NCI-H1092 treated with DMSO at 0.1 percent for 48 hours (cell line): ENCODE measurements around the gene COL5A1.

Source experiments
- DNase-seq: peaks from one replicate; lab custom pipeline; 2025; lab: John Stamatoyannopoulos, UW

The COL5A1 gene

DNA sequence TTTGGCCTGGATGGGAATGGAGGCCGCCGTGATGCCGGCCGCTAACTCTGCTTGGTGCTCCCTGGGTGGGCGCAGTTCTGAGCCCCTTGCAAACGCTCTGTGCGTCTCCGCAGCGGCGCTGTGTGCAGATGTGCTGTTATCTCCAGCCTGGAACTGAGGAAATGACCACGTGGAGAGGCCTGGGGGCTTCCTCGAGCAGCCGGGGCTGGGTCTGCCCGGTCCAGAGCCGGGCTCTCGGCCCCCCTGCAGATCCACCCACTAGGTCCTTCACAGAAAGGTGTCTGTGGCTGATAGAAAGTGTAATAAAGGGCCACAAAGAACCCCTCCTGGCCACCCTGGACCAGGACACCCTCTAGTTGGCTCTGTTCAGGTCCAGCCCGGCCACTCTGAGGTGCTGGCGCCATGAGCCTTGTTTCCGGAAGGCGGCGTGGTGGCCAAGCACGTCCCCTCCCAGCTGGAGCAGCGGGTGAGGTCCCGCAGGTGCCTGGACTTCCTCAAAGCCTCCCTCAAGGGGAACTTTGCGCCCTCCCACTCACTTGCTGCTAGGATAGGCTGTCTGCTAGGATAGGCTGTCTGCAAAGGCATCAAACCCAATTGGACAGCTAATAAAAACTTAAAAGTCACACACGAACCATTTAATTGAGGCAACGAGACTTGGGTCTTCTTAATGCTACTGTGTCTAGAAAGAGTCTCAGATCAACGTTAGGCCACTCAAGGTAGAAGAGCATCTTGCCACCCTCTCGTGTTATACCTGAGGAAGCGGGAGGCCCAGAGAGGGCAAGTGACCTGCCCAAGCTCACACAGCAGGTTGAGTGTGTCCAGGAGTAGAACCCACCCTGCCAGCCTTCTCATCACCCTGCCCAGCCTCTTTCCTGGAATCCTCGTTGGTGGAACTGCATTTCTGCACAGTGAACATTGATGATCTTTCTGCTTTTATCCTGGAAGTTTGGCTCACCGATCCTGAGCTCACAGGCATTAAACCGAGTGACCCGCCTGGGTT is 129.7 kb downstream of the COL5A1 start:
- DNase-seq: no peak

DNA sequence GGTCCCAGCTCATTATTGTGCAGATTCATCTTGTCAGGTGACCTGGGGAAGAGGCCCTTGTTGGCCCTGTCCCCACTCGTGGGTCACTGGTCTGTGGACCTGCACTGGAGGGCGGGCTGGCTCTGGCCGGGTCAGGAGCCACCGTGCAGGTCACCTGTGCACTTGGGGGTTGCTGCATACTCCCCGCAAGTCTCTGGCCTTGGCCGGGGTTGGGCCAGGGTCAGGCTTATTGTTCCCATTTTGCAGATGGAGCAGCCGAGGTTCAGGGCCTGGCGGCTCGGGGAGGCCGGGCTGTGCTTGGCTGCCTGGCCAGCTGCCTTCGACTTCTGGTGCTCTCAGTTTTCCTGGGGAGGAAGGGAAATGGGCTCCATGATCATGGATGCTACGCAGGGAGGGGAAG is 130.7 kb downstream of the COL5A1 start:
- DNase-seq: no peak

DNA sequence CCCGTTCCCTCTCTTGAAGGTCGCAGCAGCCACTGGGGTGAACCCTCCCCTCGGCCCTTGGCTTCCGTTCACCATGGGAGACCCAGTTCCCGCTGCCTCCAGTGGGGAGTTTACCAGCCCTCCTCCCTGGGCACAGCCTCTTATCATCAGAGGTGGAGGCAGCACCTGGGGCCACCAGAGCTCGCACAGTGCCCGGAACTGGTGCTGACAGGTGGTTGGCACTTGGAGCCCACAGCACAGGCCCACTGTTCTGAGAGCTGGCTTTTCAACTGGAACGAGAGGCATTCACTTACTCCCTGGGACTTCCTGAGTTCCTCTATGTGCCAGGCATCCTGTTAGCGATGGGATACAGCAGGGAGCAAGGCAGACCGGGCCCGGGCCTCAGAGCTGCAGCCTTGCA is 132.2 kb downstream of the COL5A1 start:
- DNase-seq: no peak

DNA sequence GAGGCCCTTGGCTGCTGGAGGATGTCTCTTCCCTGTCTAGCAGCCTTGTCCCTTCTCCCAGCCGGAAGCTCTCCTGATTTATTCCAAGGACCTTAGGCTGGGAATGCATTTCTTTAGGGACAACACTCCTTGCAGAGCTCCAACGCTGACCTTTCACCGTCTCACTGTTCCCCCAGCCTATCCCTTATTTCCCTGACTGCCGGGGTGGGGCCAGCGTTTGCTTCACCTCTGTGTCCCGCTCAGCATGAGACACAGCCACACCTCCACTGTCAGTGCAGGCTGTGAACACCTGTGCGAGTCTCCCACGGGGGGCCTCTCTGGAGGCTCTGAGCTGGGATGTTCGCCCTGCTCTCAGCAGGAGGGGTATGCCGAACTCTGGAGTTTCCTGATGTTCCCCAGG is 132.8 kb downstream of the COL5A1 start:
- no peak for DNase-seq

GRCh38 chr9:134775081-134775951 is 133.7 kb downstream of the COL5A1 start:
- DNase-seq: no peak

DNA sequence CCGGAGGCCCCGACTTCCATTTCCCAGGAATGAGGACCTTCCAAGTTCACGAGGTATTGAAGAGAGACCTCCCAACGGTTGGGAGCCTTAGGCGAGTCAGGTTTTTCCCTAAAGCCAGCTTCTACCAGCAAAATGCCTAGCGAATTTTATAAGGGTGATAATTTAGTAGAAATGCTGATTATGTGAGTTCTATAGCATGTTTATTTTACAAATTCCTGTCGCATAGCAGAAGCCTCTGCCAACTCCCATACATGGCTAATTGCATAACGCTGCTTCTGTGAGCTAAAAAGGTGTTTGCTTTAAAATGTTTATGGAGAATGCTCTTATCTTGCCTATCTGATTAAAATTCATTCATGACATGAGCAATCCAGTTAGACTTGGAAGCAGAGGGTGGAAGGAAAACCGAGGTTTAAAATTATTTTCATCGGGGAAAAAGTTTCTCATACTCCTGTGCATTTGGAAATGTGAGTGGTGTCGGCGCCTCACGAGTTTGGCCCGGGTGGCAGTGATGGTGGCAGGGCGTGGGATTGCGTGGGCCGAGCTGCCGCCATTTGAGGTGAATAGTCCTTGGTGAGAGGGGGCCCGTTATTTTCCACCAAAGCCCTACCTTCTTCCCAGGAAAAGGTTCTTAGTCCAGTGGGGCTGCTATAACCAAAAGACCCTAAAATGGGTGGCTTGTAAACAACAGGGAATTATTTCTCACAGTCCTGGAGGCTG is 134.6 kb downstream of the COL5A1 start:
- DNase-seq: no peak

DNA sequence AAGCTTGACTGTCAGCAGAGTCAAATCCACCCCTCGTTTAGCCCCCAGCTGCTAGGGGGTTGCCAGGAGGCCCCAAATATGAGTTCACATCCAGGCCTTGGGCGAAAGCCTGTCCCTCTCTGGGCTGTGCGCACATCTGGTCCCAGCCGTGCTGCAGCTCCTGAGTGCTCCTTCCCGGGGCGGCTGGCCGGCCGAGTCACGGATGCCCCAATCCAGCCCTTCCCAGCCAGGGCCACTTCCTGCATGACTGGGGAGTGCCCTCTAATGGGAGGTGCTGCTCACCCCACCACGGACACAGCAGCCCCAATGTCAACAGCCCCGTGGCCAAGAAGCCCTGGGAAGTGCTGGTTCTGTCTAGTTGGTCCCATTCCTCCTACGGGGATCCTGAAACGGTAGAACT is 135.6 kb downstream of the COL5A1 start:
- no peak for DNase-seq

GRCh38 chr9:134778156-134778555 is 136.6 kb downstream of the COL5A1 start:
- no peak for DNase-seq

DNA sequence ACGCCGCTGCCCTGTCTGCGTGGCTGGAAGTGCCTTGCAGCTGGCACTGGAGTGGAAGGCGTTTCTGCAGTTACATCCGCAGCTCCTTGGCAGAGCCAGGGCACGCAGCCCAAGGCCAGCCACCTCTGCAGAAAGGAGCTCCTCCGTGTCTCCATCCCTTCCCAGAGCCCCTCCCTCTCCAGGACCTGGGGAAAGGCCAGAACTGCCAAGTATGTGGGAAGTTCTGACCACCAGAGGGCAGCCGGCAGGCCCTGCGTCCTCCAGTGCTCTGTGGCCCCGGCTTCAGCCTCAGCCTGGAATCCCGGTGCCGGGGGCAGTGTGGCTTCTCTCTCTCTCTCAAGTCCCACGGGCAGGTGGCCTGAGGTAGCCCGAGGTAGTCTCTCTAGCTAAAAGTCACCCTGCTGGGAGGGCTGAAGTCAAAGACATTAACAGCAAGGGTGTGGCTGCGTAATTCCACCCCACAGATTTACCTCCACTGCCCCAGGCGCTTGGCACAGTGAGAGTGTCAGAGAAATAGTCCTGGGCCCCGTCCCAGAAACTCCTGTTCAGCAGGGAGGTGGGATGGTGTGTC is 137.3 kb downstream of the COL5A1 start:
- DNase-seq: peak; percentile 46

- no peak for DNase-seq
Measured at GRCh38 chr9:134779640-134780039, 138.0 kb downstream of the COL5A1 start.

DNA sequence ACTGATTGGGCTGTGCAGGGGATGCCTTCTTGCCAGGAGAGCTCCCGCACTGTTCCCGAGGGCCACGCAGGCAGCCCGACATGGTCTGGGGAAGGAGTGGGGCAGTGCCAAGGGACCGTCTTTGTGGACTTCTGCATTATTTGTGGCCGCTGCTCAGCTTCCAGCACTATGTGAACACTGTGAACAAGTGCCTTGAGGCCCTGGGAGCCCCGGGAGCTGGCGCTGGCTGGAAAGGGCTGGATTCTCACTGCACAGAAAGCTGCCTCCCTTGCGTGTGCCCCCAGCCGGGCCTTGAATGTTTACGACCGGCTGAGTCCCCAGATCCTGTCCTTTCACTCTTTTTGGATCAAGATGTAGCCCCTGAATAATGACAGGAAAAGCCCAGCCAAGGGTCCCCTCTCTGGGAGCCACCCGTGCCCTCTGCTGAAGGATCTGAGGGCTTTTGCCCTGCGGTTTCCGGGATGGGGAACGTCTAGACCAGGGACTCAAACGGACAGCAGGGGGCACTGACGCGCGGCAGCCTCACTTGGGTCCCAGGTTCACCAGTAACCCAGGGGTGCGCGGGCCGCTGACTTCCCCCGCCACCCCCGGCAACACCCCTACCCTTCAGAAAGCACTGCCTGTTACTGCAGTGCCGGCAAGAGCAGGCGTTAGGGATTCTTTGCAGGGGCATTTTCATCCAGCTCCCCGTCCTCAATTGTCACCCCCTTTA is 140.1 kb downstream of the COL5A1 start:
- no peak for DNase-seq

DNA sequence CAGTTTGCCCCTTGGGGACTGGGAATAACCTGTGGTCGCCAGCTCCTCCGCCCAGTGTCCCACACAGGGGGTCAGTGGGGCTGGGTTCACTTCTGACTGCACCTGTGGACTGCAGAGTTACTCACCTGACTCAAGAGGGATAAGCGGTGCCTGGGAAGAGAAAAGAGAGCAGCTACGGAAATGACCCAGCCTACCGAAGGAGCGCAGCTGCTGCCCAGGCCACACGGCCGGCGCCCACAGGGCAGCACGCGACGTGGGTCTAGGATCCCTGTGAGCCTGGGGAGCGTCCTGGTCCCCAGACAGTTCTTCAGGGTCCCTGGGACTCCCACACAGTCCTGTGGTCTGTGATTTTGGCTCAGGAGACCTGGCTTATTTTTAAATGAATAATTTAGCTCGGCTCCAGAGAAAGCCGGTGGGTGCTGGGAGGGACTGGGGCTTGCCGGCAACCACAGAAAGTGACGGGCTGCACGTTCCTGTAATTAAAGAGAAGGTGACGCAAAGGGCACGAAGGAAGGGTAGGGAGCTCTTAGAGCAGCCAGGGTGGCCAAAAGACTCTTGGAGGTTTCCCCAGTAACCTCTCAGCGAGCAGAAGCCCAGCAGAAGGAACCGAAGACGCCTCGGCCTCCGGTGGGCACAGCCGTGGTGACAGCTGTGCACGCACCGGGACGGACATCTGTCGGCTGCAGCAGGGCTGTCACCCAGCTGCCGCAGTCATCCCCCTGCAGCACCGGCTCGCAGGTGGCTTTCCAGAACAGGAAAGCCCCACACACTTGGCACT is 141.5 kb downstream of the COL5A1 start:
- no peak for DNase-seq

- DNase-seq: no peak
Measured at GRCh38 chr9:134783699-134784039, 142.1 kb downstream of the COL5A1 start.

GRCh38 chr9:134784577-134785305 is 143.1 kb downstream of the COL5A1 start:
- no peak for DNase-seq

DNA sequence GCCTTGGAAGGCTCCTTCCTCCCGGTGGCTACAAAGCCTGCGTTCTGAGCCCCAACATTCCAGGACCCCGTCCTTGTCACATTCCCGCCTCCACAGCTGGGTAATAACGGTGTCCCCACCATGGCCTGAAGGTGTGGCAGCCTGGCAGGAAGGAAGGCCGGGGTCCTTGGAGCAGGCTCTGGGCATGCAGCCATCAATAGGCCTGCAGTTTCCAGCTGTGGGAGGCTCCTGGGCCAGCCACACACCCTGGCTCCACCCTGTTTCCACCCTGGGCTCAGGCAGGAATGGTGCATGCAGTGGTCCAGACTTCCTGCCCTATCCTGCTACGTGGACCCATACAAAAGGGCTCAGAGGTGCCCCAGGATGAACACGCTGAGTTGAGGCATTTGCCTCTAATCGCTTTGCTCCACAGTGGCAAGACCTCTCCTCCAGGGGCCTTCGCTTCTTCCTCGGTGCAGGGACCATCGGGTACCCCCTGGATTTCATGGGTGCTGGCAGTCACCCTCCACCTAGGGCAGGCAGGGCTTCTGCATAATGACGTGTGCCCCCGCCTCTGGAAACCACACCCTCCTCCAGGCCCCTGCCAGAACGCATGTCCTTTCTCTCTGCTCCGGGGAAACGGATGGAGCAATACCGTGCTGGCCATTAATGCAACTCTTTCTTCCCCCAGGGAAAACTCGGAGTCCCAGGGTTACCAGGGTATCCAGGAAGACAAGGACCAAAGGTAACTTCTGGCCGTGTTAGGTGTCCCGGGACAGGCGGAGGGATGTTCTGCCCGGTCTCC is 143.9 kb downstream of the COL5A1 start:
- DNase-seq: no peak

DNA sequence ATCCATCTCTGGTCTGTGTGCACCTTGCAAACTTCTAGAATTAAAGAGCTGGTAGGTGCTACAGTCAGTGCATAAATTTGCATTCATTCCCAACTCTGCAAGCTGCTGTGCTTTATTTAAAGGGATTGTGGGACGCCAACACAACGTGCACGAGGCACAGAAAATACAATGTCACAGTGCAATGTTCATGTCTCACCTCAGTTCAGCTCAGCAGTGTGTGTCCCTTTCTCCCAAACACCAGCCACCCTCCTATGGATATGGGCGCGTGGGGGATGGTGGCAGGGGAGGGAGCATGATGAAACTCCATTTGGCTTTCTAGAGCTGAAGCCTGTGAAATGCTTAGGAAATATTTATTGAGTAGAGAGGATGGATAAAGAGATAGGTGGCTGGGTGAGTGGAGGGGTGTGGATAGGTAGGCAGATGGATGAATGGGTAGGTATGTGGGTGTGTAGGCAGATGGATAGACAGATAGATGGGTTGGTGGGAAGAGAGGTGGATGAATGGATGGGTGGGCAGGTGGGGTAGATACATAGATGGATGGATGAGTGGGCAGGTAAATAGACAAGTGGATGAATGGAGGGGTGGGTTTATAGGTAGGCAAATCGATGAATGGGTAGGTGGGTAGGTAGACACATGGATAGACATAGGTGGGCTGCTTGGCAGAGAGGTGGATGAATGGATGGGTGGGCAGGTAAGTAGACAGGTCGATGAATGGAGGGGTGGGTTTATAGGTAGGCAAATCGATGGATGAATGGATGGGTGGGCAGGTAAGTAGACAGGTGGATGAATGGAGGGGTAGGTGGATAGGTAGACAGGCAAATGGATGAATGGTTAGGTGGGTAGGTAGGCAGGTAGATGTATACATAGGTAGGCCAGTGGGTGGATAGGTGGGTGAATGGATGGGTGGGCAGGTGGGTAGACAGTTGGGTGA is 146.3 kb downstream of the COL5A1 start:
- DNase-seq: no peak

GRCh38 chr9:134789168-134789567 is 147.6 kb downstream of the COL5A1 start:
- no peak for DNase-seq

DNA sequence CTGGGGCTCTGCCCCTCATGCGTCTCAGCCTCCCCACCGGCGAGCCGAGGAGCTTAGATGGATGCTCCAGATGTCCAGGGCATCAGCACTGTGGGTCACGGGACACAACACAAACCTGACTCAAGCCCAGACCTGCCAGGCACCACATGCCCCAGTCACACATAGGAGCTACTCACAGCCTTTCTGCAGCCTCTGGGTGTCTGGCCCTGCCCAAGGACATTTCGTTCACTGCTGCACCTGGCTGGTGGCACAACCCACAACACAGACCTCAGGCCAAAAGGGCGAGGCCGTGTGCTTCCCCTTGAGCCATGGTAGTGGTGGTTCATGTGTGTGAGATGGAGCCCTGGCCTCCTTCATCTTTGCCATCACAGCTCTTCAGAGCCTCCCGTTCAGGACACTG is 149.4 kb downstream of the COL5A1 start:
- DNase-seq: no peak
